Stimulated activated CD4-positive, alpha-beta T cell treated with anti-CD3 and anti-CD28 coated beads, Interleukin-15, amount 100 ng/mL, for 48 hours (primary cell): ENCODE measurements around the gene NCOA5.

ENCODE experiments used
- DNase-seq, 2 donors: peaks; one replicate each; pipeline ENCODE4 v3.0.0-alpha.2; 2020; ENCODE audit warnings: low read depth in 2 of 2

NCOA5 gene

GRCh38 chr20:46037036-46037435 lies 52.7 kb downstream of the NCOA5 start:
- no peak for DNase-seq

GRCh38 chr20:46036370-46036769 lies 53.4 kb downstream of the NCOA5 start:
- DNase-seq: no peak

- DNase-seq: no peak
These were observed 54.0 kb downstream of the NCOA5 start for GRCh38 chr20:46035713-46036112.

- no peak for DNase-seq
These were observed 54.5 kb downstream of the NCOA5 start for GRCh38 chr20:46035253-46035652.

GRCh38 chr20:46034039-46034438 lies 55.7 kb downstream of the NCOA5 start:
- no peak for DNase-seq

GRCh38 chr20:46031701-46032254 lies 58.0 kb downstream of the NCOA5 start:
- no peak for DNase-seq

GRCh38 chr20:46031014-46031569 lies 58.7 kb downstream of the NCOA5 start:
- DNase-seq: no peak

- no peak for DNase-seq
These were observed 59.3 kb downstream of the NCOA5 start for GRCh38 chr20:46030284-46031013.

- no peak for DNase-seq
These were observed 60.9 kb downstream of the NCOA5 start, which contains the start of gene SLC12A5 for GRCh38 chr20:46028772-46029371. TSS of gene SLC12A5 (plus strand) at chr20:46029215. CDS start at chr20:46029345, 130 bp downstream.

GRCh38 chr20:46028110-46028509 lies 61.7 kb downstream of the NCOA5 start:
- DNase-seq: no peak

GRCh38 chr20:46027245-46027853 lies 62.4 kb downstream of the NCOA5 start:
- no peak for DNase-seq

GRCh38 chr20:46025376-46025783 lies 64.4 kb downstream of the NCOA5 start:
- no peak for DNase-seq

- no peak for DNase-seq
These were observed 65.8 kb downstream of the NCOA5 start for GRCh38 chr20:46023999-46024398.

GRCh38 chr20:46023148-46023484 lies 66.6 kb downstream of the NCOA5 start:
- DNase-seq: no peak

- peak; percentile 57 to 63 for DNase-seq
These were observed 67.2 kb downstream of the NCOA5 start for GRCh38 chr20:46022411-46023147.

GRCh38 chr20:46021361-46022359 lies 68.1 kb downstream of the NCOA5 start:
- DNase-seq: peak; percentile 45 to 51

- no peak for DNase-seq
These were observed 69.2 kb downstream of the NCOA5 start for GRCh38 chr20:46020555-46020954.

GRCh38 chr20:46018611-46019010 lies 71.2 kb downstream of the NCOA5 start:
- no peak for DNase-seq

- DNase-seq: no peak
These were observed 71.7 kb downstream of the NCOA5 start for GRCh38 chr20:46018112-46018511.

GRCh38 chr20:46017272-46017671 lies 72.5 kb downstream of the NCOA5 start:
- DNase-seq: no peak
